GM23338 (cell line): ENCODE results near the gene HIVEP3. TPM values are rescaled to one million over a fixed set of nuclear protein-coding genes. Genes with fewer than 3 reads are reported as not detected.

Experiments
- ATAC-seq: fragments of 200-7000 bp; cut with Tn5 transposase; 3 replicates; pipeline ENCODE4 v1.9.1; 2020
- DNase-seq: peaks from one replicate; pipeline ENCODE4 v3.0.0-alpha.2; 2015; ENCODE audit warnings: low spot score
- H2AFZ ChIP-seq: fragments of 200-600 bp; sonication (generic); 2 replicates; pipeline ENCODE4 v1.8.0; 2016; ENCODE audit warnings: antibody characterized with exemption, mild to moderate bottlenecking, moderate library complexity
- H3F3A ChIP-seq: fragments of 200-600 bp; sonication (generic); replicated peaks from 2 replicates; pipeline ENCODE4 v1.8.0; 2017; ENCODE audit warnings: antibody characterized with exemption, mixed run types, low read depth
- H3K27ac ChIP-seq: fragments of 200-600 bp; sonication (generic); 2 replicates; pipeline ENCODE4 v1.6.1; 2016; ENCODE audit warnings: low read depth
- H3K27me3 ChIP-seq: fragments of 200-600 bp; sonication (generic); 2 replicates; pipeline ENCODE4 v1.8.0; 2016; ENCODE audit warnings: mild to moderate bottlenecking, mixed run types, moderate library complexity; ENCODE audit not compliant: insufficient read depth
- H3K36me3 ChIP-seq: fragments of 200-600 bp; sonication (generic); 2 replicates; pipeline ENCODE4 v1.8.0; 2016; ENCODE audit warnings: mild to moderate bottlenecking; ENCODE audit not compliant: insufficient read depth
- H3K4me1 ChIP-seq: fragments of 200-600 bp; sonication (generic); 2 replicates; pipeline ENCODE4 v1.8.0; 2016; ENCODE audit warnings: mild to moderate bottlenecking, moderate library complexity; ENCODE audit not compliant: insufficient read depth
- H3K4me2 ChIP-seq: fragments of 200-600 bp; sonication (generic); 2 replicates; pipeline ENCODE4 v1.7.1; 2017; ENCODE audit warnings: mixed run types
- H3K4me3 ChIP-seq: fragments of 200-600 bp; sonication (generic); 2 replicates; pipeline ENCODE4 v1.6.1; 2016; ENCODE audit warnings: mixed run types
- H3K79me2 ChIP-seq: fragments of 200-600 bp; sonication (generic); replicated peaks from 2 replicates; pipeline ENCODE4 v1.8.0; 2017; ENCODE audit warnings: mild to moderate bottlenecking; ENCODE audit not compliant: insufficient read depth
- H3K9me2 ChIP-seq: fragments of 200-600 bp; sonication (generic); 2 replicates; pipeline ENCODE4 v1.8.0; 2017; ENCODE audit not compliant: insufficient read depth
- H4K20me1 ChIP-seq: fragments of 200-600 bp; sonication (generic); replicated peaks from 2 replicates; pipeline ENCODE4 v1.8.0; 2017; ENCODE audit warnings: mild to moderate bottlenecking; ENCODE audit not compliant: insufficient read depth
- H3K27ac Mint-ChIP-seq: 2 replicates; pipeline ENCODE4 v1.8.0; 2020; ENCODE audit warnings: inconsistent platforms, mild to moderate bottlenecking, moderate library complexity, mixed read lengths
- H3K27me3 Mint-ChIP-seq: 3 replicates; pipeline ENCODE4 v1.8.0; 2022; ENCODE audit warnings: low read depth, mild to moderate bottlenecking, moderate library complexity, mixed read lengths, inconsistent platforms; ENCODE audit not compliant: insufficient read depth, poor library complexity
- H3K36me3 Mint-ChIP-seq: 3 replicates; pipeline ENCODE4 v1.8.0; 2021; ENCODE audit warnings: low read depth, mild to moderate bottlenecking, inconsistent platforms, moderate library complexity, mixed read lengths
- H3K4me1 Mint-ChIP-seq: 3 replicates; pipeline ENCODE4 v1.8.0; 2020; ENCODE audit warnings: mild to moderate bottlenecking, inconsistent platforms, mixed read lengths
- H3K4me3 Mint-ChIP-seq: 3 replicates; pipeline ENCODE4 v1.8.0; 2021; ENCODE audit warnings: moderate library complexity, mild to moderate bottlenecking, inconsistent platforms, mixed read lengths
- H3K9me3 Mint-ChIP-seq: 3 replicates; pipeline ENCODE4 v1.8.0; 2020; ENCODE audit warnings: moderate library complexity, mild to moderate bottlenecking, inconsistent platforms, mixed read lengths
- CREB1 ChIP-seq: fragments of 250-450 bp; sonication (Bioruptor Pico); IDR thresholded peaks from 2 replicates; pipeline ENCODE4 v1.5.0; 2020; ENCODE audit warnings: low read depth, mild to moderate bottlenecking, moderate library complexity
- EZH2phosphoT487 ChIP-seq: fragments of 200-600 bp; sonication (generic); IDR thresholded peaks from one replicate; pipeline ENCODE4 v1.8.1; 2018; ENCODE audit warnings: antibody characterized with exemption; ENCODE audit not compliant: unreplicated experiment
- JUNB ChIP-seq: IDR thresholded peaks from one replicate; pipeline ENCODE4 v1.6.1; 2016; ENCODE audit warnings: antibody characterized with exemption; ENCODE audit not compliant: unreplicated experiment
- STAT1 ChIP-seq: IDR thresholded peaks from one replicate; pipeline ENCODE4 v1.6.1; 2016; ENCODE audit warnings: antibody characterized with exemption; ENCODE audit not compliant: unreplicated experiment
- ZNF114 ChIP-seq: fragments of 250-450 bp; sonication (Bioruptor Pico); IDR thresholded peaks from 2 replicates; pipeline ENCODE4 v1.5.0; 2020; ENCODE audit warnings: mild to moderate bottlenecking, moderate library complexity
- ZNF331 ChIP-seq: fragments of 250-450 bp; sonication (Bioruptor Pico); IDR thresholded peaks from 2 replicates; pipeline ENCODE4 v1.5.0; 2020; ENCODE audit warnings: low read depth, mild to moderate bottlenecking, moderate library complexity
- polyA plus RNA-seq: library from polyadenylated mRNA; unstranded; fragments of >200 nt; fragmentation: Nextera tagmentation; extraction: Ambion mirVana; gene quantifications from 2 replicates; pipeline ENCODE4 v1.2.1, GENCODE V29; 2016
- total RNA-seq: library from RNA; depleted of rRNA; stranded (reverse); fragments of >200 nt; shearing (Covaris generic); gene quantifications from 2 replicates; pipeline ENCODE4 v1.2.3, GENCODE V29; 2014
- TF ChIP-seq, protein P1 (sequence below): fragments of 250-450 bp; sonication (Bioruptor Pico); IDR thresholded peaks from 2 replicates; pipeline ENCODE4 v1.5.0; 2020; ENCODE audit warnings: mild to moderate bottlenecking, moderate library complexity
- TF ChIP-seq, protein P2 (sequence below): IDR thresholded peaks from 2 replicates; pipeline ENCODE4 v1.6.1; 2016; ENCODE audit warnings: antibody characterized with exemption

Gene HIVEP3
- total and polyA plus RNA-seq, 2 experiments from 2014 or later = 0.14 to 0.24 TPM

DNA sequence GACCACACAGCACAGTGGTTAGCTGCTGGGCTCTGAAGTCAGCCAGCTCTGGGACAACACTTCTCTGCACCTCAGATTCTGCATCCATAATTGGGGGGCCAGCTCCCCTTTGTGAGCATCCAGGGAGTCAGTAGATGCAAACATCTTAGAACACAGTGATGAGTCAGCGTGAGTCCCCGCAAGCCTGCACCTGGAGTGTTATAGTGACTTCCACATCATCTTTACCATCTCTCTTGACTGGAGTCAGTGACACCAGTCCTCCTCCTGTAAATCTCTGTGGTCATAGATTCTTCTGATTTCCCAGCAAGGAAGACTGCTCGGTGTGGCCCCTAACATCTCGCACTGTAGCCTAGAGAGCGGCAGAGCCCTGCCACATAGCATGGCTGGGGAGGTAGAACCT lies 420.3 kb downstream of the HIVEP3 start (continued):
- TF ChIP-seq, protein P1, sequence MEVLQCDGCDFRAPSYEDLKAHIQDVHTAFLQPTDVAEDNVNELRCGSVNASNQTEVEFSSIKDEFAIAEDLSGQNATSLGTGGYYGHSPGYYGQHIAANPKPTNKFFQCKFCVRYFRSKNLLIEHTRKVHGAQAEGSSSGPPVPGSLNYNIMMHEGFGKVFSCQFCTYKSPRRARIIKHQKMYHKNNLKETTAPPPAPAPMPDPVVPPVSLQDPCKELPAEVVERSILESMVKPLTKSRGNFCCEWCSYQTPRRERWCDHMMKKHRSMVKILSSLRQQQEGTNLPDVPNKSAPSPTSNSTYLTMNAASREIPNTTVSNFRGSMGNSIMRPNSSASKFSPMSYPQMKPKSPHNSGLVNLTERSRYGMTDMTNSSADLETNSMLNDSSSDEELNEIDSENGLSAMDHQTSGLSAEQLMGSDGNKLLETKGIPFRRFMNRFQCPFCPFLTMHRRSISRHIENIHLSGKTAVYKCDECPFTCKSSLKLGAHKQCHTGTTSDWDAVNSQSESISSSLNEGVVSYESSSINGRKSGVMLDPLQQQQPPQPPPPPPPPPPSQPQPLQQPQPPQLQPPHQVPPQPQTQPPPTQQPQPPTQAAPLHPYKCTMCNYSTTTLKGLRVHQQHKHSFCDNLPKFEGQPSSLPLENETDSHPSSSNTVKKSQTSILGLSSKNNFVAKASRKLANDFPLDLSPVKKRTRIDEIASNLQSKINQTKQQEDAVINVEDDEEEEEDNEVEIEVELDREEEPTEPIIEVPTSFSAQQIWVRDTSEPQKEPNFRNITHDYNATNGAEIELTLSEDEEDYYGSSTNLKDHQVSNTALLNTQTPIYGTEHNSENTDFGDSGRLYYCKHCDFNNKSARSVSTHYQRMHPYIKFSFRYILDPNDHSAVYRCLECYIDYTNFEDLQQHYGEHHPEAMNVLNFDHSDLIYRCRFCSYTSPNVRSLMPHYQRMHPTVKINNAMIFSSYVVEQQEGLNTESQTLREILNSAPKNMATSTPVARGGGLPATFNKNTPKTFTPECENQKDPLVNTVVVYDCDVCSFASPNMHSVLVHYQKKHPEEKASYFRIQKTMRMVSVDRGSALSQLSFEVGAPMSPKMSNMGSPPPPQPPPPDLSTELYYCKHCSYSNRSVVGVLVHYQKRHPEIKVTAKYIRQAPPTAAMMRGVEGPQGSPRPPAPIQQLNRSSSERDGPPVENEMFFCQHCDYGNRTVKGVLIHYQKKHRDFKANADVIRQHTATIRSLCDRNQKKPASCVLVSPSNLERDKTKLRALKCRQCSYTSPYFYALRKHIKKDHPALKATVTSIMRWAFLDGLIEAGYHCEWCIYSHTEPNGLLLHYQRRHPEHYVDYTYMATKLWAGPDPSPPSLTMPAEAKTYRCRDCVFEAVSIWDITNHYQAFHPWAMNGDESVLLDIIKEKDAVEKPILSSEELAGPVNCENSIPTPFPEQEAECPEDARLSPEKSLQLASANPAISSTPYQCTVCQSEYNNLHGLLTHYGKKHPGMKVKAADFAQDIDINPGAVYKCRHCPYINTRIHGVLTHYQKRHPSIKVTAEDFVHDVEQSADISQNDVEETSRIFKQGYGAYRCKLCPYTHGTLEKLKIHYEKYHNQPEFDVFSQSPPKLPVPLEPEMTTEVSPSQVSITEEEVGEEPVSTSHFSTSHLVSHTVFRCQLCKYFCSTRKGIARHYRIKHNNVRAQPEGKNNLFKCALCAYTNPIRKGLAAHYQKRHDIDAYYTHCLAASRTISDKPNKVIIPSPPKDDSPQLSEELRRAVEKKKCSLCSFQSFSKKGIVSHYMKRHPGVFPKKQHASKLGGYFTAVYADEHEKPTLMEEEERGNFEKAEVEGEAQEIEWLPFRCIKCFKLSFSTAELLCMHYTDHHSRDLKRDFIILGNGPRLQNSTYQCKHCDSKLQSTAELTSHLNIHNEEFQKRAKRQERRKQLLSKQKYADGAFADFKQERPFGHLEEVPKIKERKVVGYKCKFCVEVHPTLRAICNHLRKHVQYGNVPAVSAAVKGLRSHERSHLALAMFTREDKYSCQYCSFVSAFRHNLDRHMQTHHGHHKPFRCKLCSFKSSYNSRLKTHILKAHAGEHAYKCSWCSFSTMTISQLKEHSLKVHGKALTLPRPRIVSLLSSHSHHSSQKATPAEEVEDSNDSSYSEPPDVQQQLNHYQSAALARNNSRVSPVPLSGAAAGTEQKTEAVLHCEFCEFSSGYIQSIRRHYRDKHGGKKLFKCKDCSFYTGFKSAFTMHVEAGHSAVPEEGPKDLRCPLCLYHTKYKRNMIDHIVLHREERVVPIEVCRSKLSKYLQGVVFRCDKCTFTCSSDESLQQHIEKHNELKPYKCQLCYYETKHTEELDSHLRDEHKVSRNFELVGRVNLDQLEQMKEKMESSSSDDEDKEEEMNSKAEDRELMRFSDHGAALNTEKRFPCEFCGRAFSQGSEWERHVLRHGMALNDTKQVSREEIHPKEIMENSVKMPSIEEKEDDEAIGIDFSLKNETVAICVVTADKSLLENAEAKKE (CRISPR knock-in tag) = no peak
- TF ChIP-seq, protein P2, sequence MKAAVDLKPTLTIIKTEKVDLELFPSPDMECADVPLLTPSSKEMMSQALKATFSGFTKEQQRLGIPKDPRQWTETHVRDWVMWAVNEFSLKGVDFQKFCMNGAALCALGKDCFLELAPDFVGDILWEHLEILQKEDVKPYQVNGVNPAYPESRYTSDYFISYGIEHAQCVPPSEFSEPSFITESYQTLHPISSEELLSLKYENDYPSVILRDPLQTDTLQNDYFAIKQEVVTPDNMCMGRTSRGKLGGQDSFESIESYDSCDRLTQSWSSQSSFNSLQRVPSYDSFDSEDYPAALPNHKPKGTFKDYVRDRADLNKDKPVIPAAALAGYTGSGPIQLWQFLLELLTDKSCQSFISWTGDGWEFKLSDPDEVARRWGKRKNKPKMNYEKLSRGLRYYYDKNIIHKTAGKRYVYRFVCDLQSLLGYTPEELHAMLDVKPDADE = no peak
- TF ChIP-seq ZNF331 (CRISPR knock-in tag) (no peak), CREB1 (CRISPR knock-in tag) (no peak), EZH2phosphoT487 (no peak), JUNB (no peak)

DNA sequence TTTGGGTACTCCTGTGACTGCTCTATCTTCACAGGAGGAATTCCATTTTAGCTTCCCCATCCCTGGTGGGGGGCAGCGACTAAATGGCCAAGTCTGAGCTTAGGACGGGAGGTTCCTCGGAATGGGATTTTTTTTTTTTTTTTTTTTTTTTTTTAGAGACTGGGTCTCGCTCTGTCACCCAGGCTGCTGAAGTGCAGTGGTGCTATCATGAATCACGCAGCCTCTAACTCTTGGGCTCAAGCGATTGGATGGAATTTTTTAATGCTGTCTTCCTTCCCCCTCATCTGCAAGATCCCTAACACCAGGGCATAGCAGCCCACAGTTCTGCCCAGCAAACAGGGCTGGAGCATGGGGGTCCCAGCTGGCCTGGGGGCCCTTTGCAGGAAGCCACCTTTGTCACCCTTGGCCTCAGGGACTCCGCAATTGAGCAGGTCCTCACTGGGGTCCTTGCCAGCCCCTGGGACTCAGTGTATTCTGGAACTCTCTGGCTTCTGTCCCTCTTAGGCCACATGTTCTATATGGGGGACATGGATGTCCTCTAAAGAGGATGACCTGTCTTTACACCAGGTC lies 421.2 kb downstream of the HIVEP3 start:
- Histone ChIP-seq H3K4me1 (peaks cover 12% of the 10 kb centered on the region; the same call in 1 of the 2 replicates), H3K4me2 (no peak overlapping the region; the same call in 1 of the 2 replicates), H3K9me2 (no peaks in the 10 kb centered on the region), H3F3A (0 out of 2 replicates have a peak, but pooled peaks cover 5% of the 10 kb centered on the region), H4K20me1 (no peaks in the 10 kb centered on the region), H3K27me3 (peaks cover 12% of the 10 kb centered on the region), H3K79me2 (no peaks in the 10 kb centered on the region), H2AFZ (no peak overlapping the region), H3K27ac (no peak overlapping the region), H3K36me3 (no peaks in the 10 kb centered on the region), H3K4me3 (no peak overlapping the region)
- DNase-seq (no peak), ATAC-seq (no peak)
- Mint-ChIP-seq H3K4me3 (peak overlapping the region; percentile 45; the same call in 2 of the 3 replicates), H3K27me3 (peaks cover 19% of the 10 kb centered on the region), H3K4me1 (peaks cover 21% of the 10 kb centered on the region), H3K36me3 (no peaks in the 10 kb centered on the region), H3K9me3 (no peaks in the 10 kb centered on the region), H3K27ac (no peak overlapping the region)
- no peak for TF ChIP-seq STAT1
- TF ChIP-seq, protein P1 (CRISPR knock-in tag) = no peak
- TF ChIP-seq ZNF114 (CRISPR knock-in tag) = no peak
